Transverse colon (tissue), 4 donors: ENCODE measurements around the gene ZNF362. TPM values are rescaled to one million over a fixed set of nuclear protein-coding genes. Genes with fewer than 3 reads are reported as not detected.

Experiments used
- DNase-seq: peaks from one replicate; pipeline ENCODE4 v3.0.0-alpha.2; 2019
- H3K27ac ChIP-seq, 4 donors: fragments of 200-600 bp; sonication (generic); 2 replicates each; pipeline ENCODE4 v1.5.1; 2016 to 2018; ENCODE audit warnings: inconsistent platforms in 4 of 4
- H3K27me3 ChIP-seq: fragments of 200-600 bp; sonication (generic); 2 replicates; pipeline ENCODE4 v1.5.1; 2017; ENCODE audit warnings: inconsistent platforms
- H3K36me3 ChIP-seq, 4 donors: fragments of 200-600 bp; sonication (generic); 2 replicates each; pipeline ENCODE4 v1.5.1; 2017 to 2019; ENCODE audit warnings: inconsistent platforms in 4 of 4
- H3K4me1 ChIP-seq, 4 donors: fragments of 200-600 bp; sonication (generic); 2 replicates each; pipeline ENCODE4 v1.5.1; 2017 to 2020; ENCODE audit warnings: inconsistent platforms in 4 of 4
- H3K4me3 ChIP-seq, 4 donors: fragments of 200-600 bp; sonication (generic); 1 replicate in 1 of 4; 2 replicates in 3 of 4; pipeline versions ENCODE4 v1.5.1 to v1.6.1; 2017 to 2019; ENCODE audit warnings: inconsistent platforms in 4 of 4
- H3K9me3 ChIP-seq, 2 donors: fragments of 200-600 bp; sonication (generic); 2 replicates each; pipeline ENCODE4 v1.5.1; 2017 to 2019; ENCODE audit warnings: inconsistent platforms in 2 of 2
- EP300 ChIP-seq: sonication (generic); formaldehyde crosslinking; IDR thresholded peaks from one replicate; pipeline ENCODE4 v1.6.1; 2017; ENCODE audit warnings: antibody characterized with exemption, low read depth
- POLR2A ChIP-seq: fragments of 450-650 bp; IDR thresholded peaks from one replicate; pipeline ENCODE4 v1.6.1; 2016; ENCODE audit warnings: antibody characterized with exemption, mild to moderate bottlenecking, moderate library complexity
- POLR2AphosphoS5 ChIP-seq, 3 donors: sonication (generic); formaldehyde crosslinking; IDR thresholded peaks; one replicate each; pipeline ENCODE4 v1.6.1; 2016; ENCODE audit warnings: antibody characterized with exemption in 3 of 3
- WGBS, 2 donors: methylation state at CpG; one replicate each; pipeline ENCODE4 v1.1.5; 2018; ENCODE audit warnings: low coverage in 1 of 2; 5-methylcytosine and 5-hydroxymethylcytosine counted together
- in situ Hi-C, 4 donors: fragments of 200-750 bp; cut with MboI; loops; one replicate each; pipeline versions ENCODE4 v1.15.0 to v1.15.1; 2017; ENCODE audit warnings: low sequenced_read_pairs in 3 of 4, low pct_ligation_motif_present in 1 of 4, low pct_unique_long_range_greater_than_20kb in 1 of 4
- intact Hi-C: fragments of 100-400 bp; cut with DNase I; formaldehyde crosslinking; loops from one replicate; pipeline ENCODE4 v1.15.1; 2023; ENCODE audit warnings: low total_unique reads
- total RNA-seq, 4 donors: library from RNA; depleted of rRNA; stranded (reverse); fragments of >200 nt; gene quantifications; one replicate each; pipeline ENCODE4 v1.1.0, GENCODE V29; 2016
- TF ChIP-seq, protein P1 (sequence below), 5 experiments: fragments of 200-600 bp in 3 of 5; fragments of 450-650 bp in 2 of 5; sonication (generic) in 3 of 5; IDR thresholded peaks; 1 replicate in 2 of 5; 2 replicates in 3 of 5; pipeline ENCODE4 v1.5.1; 2016 to 2017; ENCODE audit warnings: antibody characterized with exemption in 5 of 5, inconsistent platforms in 3 of 5, mild to moderate bottlenecking in 2 of 5, moderate library complexity in 1 of 5

ZNF362 gene
- total RNA-seq, 4 donors from 2014 or later, result 7.9 to 121 (median 12.1) TPM

DNA sequence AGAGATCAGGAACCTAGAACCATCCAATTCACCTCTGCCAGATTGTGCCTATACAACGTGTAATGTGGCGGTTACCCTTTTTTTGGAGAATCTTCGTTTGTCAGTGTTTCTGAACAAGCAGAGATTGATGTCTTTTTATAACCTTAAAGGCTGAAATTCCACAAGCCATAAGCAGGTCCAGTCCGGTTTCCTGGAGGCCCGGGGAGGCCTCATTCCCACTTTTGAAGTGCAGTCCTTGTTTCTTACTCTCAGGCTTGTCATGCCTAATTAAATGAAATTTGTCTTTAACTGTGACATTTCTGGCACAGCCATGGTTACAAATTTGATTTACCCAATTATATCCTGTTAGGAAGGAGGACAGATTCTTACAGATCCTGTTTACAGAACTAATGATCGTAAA is 27.8 kb downstream of the ZNF362 start:
- intact Hi-C loops, result no loop called here
- no peak for TF ChIP-seq EP300
- TF ChIP-seq POLR2AphosphoS5 (IDR thresholded peaks at IDR 0.05), result no peak
- no peak for TF ChIP-seq POLR2A
- TF ChIP-seq, protein P1, sequence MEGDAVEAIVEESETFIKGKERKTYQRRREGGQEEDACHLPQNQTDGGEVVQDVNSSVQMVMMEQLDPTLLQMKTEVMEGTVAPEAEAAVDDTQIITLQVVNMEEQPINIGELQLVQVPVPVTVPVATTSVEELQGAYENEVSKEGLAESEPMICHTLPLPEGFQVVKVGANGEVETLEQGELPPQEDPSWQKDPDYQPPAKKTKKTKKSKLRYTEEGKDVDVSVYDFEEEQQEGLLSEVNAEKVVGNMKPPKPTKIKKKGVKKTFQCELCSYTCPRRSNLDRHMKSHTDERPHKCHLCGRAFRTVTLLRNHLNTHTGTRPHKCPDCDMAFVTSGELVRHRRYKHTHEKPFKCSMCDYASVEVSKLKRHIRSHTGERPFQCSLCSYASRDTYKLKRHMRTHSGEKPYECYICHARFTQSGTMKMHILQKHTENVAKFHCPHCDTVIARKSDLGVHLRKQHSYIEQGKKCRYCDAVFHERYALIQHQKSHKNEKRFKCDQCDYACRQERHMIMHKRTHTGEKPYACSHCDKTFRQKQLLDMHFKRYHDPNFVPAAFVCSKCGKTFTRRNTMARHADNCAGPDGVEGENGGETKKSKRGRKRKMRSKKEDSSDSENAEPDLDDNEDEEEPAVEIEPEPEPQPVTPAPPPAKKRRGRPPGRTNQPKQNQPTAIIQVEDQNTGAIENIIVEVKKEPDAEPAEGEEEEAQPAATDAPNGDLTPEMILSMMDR (IDR thresholded peaks at IDR 0.05), result no peak
- no peak for DNase-seq
- Histone ChIP-seq H3K27ac (no peak overlapping the region), H3K4me3 (no peak overlapping the region), H3K27me3 (no peaks in the 10 kb centered on the region), H3K9me3 (no peaks in the 10 kb centered on the region), H3K4me1 (no peaks in the 10 kb centered on the region), H3K36me3 (peaks cover 0 to 11% (median 3%) of the 10 kb centered on the region in 4 donors)
- 85% methylated on average over 4 to 6 of the region's 6 CpGs for WGBS, 2 donors
- in situ Hi-C loops, result loop anchor here in 1 of 4 donors (25.0 kb wide), 1 partner anchor 178 kb away; the partner anchor contains the start of gene ZSCAN20

DNA sequence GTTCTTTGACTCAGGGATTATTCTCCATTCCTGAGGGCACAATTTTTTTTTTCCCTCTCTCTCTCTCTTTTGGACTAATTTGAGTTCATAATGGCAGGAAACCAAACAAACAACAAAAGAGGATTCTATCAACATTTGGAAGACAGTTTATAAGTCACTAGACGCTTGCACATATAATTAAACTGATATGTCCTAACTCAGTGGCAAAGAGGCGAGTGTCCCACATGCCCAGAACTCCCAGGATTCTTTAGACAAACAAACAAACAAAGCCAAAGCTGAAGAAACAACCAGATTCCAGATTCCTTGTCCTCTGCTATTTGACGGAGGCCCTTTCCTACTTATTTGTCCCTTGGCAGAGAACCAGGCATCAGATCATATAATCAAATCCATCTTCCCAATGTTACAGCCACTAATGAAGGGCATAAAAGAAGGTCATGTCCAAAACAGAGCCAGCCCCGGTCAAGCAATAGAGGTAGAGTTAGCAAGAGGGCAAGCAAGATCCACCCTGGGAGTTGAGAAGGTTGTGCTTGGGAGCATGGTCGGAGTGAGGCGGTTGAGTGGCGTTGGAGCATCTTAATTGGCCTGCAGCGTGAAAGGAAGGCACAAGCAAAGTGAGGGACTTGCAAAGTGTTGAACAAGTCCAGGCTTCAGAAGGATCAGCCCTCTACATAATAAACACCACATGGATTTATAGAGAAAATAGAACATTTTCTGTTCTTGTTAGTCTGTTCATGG is 30.3 kb downstream of the ZNF362 start:
- in situ Hi-C loops (loop anchor here in 1 of 4 donors (25.0 kb wide), 1 partner anchor 176 kb away; the partner anchor contains the start of gene ZSCAN20), intact Hi-C loops (loop anchor here (5.0 kb wide), 1 partner anchor 774 kb away; no protein-coding TSS in a partner anchor)
- 79 to 82% methylated on average over 7 to 8 of the region's 8 CpGs for WGBS, 2 donors
- H3K4me3 ChIP-seq, result no peak overlapping the region
- TF ChIP-seq, protein P1 (IDR thresholded peaks at IDR 0.05), result no peak
- TF ChIP-seq POLR2A (no peak), EP300 (no peak), POLR2AphosphoS5 (IDR thresholded peaks at IDR 0.05) (no peak)
- no peaks in the 10 kb centered on the region for H3K27me3 ChIP-seq
- H3K36me3 ChIP-seq, result peaks cover 0 to 11% (median 2%) of the 10 kb centered on the region in 4 donors
- no peaks in the 10 kb centered on the region for H3K4me1 ChIP-seq
- DNase-seq, result no peak
- H3K27ac ChIP-seq, result no peak overlapping the region
- no peaks in the 10 kb centered on the region for H3K9me3 ChIP-seq

DNA sequence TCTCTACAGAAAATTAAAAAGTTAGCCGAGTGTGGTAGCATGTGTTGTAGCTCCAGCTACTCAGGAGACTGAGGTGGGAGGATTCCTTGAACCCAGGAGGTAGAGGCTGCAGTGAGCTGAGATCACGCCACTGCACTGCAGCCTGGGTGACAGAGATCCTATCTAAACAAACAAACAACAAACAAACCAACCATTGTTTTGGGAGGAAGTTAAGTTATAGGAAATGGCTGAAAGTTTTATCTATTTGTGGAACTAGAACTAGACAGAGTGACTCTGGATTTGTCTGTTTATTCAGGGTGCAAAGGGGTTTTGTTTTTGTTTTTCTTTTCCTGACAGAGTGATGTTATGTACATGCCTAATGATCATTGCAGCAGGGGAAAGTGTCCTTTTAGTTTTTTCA is 31.0 kb downstream of the ZNF362 start:
- intact Hi-C loops (loop anchor here (5.0 kb wide), 1 partner anchor 775 kb away; no protein-coding TSS in a partner anchor), in situ Hi-C loops (loop anchor here in 1 of 4 donors (25.0 kb wide), 1 partner anchor 175 kb away; the partner anchor contains the start of gene ZSCAN20)
- TF ChIP-seq, protein P1 (IDR thresholded peaks at IDR 0.05), result no peak
- TF ChIP-seq EP300 (no peak), POLR2A (no peak), POLR2AphosphoS5 (IDR thresholded peaks at IDR 0.05) (no peak)
- H3K4me3 ChIP-seq, result no peak overlapping the region
- H3K36me3 ChIP-seq, result peaks cover 0 to 6% (median 0%) of the 10 kb centered on the region in 4 donors
- no peak for DNase-seq
- 76 to 83% methylated on average over 2 of the region's 2 CpGs for WGBS, 2 donors
- no peak overlapping the region for H3K27ac ChIP-seq
- no peaks in the 10 kb centered on the region for H3K9me3 ChIP-seq
- H3K27me3 ChIP-seq, result no peaks in the 10 kb centered on the region
- H3K4me1 ChIP-seq, result no peaks in the 10 kb centered on the region
